GM18526 (cell line): Measurements from ENCODE around the gene ZNF593.

Experiments used
- POLR2A ChIP-seq: IDR thresholded peaks from 3 replicates; pipeline ENCODE4 v1.6.1; 2011; ENCODE audit not compliant: insufficient read length; ENCODE audit errors: extremely low read depth

The ZNF593 gene

DNA sequence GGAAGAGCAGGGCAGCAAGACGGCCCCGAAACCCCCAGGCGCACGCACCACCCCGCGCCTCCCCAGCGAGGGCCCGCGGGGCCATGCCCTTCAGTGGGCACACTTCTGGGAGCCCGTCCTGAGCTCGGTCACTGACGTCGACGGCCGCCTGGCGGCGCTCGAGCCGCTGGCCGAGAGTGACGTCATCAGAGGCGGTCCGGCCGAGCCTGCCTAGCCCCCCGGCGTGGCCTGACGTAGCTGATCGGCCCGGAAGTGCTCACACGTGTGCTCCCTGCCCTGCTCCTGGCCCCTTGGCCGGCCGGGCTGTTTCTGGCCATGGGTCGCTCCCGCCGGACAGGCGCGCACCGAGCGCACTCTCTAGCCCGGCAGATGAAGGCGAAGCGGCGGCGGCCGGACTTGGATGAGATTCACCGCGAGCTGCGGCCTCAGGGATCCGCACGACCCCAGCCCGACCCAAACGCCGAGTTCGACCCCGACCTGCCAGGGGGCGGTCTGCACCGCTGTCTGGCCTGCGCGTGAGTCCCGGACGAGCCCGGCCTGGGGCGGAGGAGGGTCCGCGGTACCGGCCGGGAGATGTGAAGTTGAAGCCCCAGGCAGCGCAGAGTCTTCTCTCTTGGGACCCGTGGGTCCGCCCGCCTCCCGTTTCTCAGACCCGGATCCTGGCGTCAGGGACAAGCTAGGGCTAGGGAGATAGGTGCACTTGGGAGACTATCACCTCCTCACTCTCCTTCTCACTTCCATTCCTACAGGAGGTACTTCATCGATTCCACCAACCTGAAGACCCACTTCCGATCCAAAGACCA is at the start of gene ZNF593:
TSS of gene ZNF593 (plus strand) at position 240 of the 803 bp plus-strand sequence. CDS start at position 316, 76 bp downstream.
- TF ChIP-seq POLR2A = peak; percentile 73

DNA sequence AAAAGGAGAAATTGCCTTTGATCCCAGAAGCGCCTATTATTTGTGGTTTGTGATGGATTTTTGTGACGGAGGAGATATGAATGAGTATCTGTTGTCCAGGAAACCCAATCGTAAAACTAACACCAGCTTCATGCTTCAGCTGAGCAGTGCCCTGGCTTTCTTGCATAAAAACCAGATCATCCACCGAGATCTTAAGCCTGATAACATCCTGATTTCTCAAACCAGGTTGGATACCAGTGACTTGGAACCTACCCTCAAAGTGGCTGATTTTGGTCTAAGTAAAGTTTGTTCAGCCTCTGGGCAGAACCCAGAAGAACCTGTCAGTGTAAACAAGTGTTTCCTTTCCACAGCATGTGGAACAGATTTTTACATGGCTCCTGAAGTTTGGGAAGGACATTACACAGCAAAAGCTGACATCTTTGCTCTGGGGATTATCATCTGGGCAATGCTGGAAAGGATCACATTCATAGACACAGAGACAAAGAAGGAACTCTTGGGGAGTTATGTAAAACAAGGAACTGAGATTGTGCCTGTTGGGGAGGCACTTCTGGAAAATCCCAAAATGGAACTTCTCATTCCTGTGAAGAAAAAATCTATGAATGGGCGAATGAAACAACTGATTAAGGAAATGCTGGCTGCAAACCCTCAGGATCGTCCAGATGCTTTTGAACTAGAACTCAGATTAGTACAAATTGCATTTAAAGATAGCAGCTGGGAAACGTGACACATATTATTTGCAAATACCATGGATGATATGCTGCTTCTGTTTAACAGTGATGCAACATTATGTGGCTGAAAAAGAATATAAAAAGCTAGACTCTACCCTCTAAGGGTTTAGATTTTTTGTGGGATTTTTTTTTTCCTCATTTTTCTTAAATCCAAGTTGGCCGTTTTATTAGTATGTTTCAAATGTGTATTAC is 47.6 kb upstream of the ZNF593 start:
- TF ChIP-seq POLR2A = no peak

DNA sequence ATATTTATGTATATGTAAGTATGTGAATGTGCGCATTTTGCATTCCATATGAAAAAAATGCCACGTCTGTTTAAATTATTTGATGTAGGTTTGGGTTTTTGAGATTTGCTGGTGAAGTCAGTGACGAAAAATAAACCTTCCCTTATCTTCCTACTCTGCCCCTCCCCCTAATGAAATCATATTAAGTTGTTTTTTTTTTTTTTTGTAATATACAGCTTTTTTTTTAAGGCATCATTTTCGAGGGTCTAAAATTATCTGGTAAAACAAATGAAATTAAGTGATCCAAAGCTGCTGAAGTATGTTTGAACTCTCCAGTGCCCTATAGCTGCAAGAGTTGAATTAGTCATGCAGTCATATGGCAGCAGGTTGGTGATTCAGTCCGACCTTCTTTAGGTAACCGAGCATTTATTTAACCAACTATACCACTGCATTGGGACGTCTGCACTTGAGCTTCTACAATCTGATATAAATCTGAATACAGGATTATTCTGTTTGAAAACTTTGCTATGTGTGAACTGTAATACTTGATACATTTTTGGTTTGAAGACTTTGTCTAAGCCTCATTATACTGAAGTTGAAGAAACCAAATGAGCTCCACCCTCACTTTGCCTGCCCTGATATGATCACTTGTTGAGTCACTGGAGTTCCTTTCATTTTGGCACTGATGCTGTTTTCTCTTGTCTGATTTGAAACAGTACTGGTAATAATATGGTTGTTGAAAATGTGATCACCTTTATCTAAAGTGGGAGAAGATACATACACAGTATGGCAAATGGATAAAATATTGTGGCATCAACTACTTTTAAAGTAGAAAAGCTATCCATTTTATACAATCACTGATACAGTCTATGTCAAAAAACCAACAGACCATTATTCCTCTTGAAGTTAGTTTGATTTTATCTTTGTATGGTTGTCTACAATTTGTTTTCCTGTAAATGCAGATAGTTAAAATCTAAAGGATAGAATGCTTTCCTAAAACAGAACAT is 46.4 kb upstream of the ZNF593 start:
- no peak for TF ChIP-seq POLR2A

DNA sequence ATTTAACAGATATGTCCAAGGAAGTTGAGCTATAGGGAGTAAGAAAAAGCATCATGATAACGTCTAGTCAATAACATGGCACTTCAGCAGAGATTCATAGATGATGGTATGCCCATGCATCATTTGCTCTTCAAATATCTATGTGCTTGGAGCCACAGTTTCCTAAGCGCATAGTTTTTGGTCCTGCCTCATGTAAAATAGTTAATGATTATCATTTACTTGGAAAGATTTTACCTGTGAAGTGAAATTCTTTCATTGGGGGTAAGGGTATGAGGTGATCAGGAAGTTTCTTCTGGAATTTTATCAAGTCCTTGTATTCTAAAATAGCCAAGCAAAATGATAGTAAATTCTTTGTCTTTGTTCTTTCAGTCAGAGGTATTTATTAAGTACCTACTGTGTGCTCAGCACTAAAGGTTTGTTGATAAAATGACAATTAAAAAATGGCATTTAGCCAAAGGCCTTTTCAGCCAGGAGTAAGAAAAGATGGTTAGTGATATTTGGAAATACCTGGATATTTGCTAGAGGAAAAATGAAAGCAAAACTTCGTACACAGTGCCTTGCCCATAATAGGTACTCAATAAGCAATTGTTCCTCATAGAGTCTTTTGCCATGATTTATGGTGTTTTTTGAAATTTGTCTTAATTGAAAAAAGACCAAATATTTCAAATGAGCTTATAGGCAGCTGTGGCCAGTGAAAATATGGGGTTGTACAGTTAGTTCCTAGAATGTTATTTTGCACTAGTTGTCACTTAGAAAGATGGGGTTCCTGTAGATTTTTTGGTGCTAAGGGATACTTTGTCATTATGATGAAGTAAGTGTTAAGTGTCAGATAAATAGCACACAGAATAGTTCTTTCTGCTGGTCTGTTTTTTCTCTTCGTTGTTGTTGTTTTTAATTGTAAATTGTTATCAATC is 45.0 kb upstream of the ZNF593 start:
- no peak for TF ChIP-seq POLR2A

DNA sequence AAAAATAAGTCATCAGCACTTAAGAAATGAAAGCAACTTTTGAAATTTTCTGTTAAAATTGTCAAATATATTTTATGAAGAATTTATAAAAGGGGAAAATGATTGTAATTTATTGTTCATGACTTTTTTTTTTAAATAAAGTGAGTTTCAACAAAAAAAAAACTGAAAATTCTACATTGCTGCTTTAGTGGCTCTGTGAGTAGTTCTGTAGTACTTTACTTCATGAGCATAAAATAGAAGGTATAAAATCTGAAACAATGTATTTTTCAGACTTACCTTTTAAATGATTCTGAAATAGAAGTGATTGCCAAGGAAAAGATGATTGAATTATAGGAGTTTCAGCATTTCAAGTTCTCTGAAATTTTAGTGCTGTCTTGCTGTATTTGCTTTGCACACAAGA is 44.3 kb upstream of the ZNF593 start:
- TF ChIP-seq POLR2A = no peak

DNA sequence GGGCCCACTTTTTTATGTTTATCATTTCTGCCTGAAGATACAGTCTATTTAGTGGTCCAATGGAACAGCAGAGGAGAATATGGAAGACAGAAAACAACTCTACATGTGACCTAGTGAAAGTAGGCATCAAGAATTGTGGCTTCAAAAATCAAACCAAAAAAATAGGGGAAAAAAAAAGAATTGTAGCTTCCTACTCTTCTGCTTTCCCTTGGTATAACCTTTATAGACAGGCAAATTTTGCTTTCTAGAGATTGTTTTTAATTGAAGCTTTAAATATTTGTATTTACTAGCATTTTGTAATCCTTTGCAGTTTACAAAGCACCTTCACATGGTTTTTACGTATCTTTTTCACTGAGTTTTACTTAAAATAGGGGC is 43.8 kb upstream of the ZNF593 start:
- TF ChIP-seq POLR2A = no peak

DNA sequence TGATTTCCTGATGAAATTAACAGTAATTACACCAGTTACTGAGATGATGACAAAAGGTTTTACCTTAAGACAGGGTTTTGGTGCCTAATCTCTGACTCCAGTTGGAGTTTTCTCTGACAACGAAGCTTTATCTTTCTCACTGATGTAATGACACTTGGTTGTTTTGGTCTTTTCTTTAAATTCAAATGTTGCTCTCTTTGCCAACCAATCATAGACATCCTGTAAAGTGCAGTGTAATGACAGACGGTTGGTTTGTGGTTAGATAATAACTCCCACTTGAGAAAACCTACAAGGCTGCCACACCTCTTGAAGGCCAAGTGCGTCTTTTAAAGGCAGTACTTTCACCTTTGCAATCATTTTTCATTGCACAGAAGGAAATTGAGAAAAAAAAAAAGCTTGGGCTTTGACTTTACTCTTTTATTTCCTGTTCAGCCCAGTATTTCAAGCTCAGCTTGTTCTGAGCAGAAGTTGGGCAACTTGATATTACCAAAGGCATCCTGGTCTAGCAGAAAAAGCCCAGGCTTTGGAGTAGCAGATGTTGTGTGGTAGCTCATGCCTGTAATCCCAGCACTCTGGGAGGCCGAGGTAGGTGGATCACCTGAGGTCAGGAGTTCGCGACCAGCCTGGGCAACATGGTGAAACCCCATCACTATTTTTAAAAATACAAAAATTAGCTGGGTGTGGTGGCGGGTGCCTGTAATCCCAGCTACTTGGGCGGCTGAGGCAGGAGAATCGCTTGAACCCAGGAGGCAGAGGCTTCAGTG is 43.2 kb upstream of the ZNF593 start:
- TF ChIP-seq POLR2A = no peak

DNA sequence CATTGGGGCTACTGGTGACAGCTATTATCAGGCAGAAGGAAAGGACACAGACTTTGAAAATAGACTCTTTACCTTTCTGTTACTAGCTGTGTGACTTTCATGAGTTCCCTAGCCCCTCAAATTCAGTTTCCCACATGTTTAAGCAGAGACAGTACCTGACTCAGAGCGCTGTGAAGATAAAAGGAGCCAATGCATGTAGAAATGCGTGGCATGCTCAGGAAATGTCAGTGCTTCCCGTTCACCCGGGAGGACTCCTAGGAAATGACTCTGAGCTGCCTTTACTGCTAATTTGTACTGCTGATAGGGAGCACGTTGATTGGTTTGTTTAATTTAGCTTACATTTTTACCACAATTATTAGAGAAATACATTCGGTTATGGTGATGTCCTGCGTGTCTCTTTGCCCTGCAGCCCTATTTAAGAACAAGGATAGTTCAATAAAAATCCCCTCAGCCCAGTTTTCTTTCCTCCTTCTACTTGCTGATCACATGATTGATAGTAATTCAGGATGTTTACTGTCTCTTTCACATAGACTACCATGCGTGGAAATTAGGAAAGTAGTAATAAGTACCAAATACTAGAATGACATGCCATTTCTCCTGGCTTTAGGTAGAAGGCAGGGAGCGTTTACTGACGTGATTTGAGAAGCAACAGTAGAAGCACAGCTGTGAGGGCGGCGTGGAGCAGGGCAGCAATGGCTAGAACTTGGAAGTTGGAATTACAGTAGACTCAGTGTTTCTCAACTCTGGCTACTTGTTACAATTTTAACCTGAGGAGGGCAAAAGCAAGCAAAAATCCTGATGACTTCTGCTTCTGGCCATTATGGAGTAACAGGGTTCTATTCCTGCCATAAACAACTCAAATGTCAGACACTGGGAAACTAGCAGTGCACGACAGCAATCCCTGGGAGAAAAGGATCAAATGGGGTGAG is 42.2 kb upstream of the ZNF593 start:
- no peak for TF ChIP-seq POLR2A

DNA sequence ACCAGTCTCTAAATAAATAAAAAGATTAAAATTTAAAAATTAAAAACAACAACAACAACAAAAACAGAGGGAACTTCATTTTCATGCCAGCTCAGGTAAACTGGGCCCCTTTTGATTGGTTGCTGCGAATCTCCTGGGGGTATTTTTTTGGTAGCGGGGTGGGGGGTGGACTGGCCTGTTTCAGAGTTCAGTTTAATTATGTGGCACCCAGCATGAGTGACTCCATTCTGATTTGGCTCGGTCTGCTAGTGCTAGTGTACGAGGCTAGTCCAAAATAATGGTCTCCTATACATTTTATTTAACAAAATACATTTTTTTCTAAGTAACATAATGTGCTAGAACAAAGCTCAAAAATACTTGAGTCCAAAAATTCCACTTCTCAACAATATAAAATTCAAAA is 39.9 kb upstream of the ZNF593 start:
- TF ChIP-seq POLR2A = no peak

DNA sequence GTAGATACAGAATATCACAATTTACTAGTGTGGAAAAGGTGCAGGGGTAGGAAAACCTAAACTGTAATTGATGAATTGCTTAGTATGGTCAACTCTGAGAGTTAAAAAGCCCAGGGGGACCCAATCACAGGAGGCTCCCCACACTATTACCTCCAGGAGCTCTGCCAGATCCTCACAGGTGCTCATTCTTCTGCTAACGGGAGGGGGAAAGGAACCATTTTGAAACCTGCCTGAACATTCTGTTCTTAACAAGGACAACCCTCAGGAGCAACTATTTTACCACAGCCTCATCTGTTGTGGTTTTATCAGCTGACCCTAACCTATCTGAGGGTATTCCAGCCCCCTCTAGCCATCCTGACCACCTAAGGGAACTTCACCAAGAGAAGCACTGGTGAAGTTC is 39.0 kb upstream of the ZNF593 start:
- TF ChIP-seq POLR2A = no peak

DNA sequence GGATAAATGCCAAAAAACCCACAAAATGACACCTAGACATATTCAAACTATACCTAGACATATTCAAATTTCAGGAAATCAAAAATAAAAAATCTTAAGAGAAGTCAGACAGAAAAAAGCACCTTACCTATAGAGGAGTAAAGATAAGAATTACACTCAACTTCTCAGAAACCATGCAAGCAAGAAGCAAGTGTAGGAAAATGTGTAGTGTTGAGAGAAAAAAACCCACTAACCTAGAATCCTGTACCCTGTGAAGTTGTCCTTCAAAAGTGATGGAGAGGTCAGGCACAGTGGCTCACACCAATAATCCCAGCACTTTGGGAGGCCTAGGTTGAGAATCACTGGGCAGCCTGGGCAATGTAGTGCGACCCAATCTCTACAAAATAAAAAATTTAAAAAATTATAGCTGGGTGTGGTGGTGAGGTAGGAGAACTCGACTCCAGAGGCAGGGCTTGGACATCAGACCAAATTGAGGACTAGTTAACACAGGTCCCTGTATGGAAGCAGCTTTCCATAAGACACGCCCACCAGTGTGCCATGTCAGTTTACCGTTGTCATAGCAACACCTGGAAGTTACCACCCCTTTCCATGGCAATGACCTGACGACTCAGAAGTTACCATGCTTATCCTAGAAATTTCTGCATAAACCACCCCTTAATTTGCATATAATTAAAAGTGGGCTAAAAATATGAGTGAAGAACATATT is 37.4 kb upstream of the ZNF593 start:
- TF ChIP-seq POLR2A = no peak

DNA sequence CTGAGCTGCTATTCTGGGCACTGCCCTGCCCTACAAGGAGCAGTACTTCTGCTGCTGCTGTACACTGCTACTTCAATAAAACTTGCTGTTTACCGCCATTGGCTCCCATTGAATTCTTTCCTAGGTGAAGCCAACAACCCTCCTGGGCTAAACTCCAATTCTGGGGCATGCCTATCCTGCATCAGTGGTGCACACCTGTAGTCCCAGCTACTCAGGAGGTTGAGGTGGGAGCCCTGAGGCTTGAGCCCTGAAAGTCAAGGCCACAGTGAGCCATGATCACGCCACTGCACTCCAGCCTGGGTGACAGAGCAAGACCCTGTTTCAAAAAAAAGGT is 36.9 kb upstream of the ZNF593 start:
- no peak for TF ChIP-seq POLR2A
